Thyroid gland (tissue), 4 donors: ENCODE results near the gene E2F1.

Experiments used
- POLR2A ChIP-seq, 2 donors: fragments of 450-650 bp; IDR thresholded peaks; one replicate each; pipeline ENCODE4 v1.6.1; 2017; ENCODE audit warnings: antibody characterized with exemption in 2 of 2, mild to moderate bottlenecking in 2 of 2, moderate library complexity in 1 of 2
- TF ChIP-seq, protein P1 (sequence below), 6 experiments: fragments of 200-600 bp in 3 of 6; fragments of 450-650 bp in 3 of 6; sonication (generic) in 3 of 6; IDR thresholded peaks; one replicate each; pipeline ENCODE4 v1.5.1; 2016 to 2019; ENCODE audit warnings: antibody characterized with exemption in 6 of 6, mild to moderate bottlenecking in 2 of 6, inconsistent platforms in 1 of 6, moderate library complexity in 1 of 6

- TF ChIP-seq, protein P1, sequence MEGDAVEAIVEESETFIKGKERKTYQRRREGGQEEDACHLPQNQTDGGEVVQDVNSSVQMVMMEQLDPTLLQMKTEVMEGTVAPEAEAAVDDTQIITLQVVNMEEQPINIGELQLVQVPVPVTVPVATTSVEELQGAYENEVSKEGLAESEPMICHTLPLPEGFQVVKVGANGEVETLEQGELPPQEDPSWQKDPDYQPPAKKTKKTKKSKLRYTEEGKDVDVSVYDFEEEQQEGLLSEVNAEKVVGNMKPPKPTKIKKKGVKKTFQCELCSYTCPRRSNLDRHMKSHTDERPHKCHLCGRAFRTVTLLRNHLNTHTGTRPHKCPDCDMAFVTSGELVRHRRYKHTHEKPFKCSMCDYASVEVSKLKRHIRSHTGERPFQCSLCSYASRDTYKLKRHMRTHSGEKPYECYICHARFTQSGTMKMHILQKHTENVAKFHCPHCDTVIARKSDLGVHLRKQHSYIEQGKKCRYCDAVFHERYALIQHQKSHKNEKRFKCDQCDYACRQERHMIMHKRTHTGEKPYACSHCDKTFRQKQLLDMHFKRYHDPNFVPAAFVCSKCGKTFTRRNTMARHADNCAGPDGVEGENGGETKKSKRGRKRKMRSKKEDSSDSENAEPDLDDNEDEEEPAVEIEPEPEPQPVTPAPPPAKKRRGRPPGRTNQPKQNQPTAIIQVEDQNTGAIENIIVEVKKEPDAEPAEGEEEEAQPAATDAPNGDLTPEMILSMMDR (IDR thresholded peaks at IDR 0.05), result no peak
- no peak for TF ChIP-seq POLR2A (IDR thresholded peaks at IDR 0.05)
These were observed 8.0 kb downstream of the E2F1 start for GRCh38 chr20:33677991-33678702.
